Measurements from ENCODE around the gene CD207. TPM values are rescaled to one million over a fixed set of nuclear protein-coding genes. Genes with fewer than 3 reads are reported as not detected.

Gene CD207
- under 0.01 and 0.30 TPM in 2 replicates for total RNA-seq

DNA sequence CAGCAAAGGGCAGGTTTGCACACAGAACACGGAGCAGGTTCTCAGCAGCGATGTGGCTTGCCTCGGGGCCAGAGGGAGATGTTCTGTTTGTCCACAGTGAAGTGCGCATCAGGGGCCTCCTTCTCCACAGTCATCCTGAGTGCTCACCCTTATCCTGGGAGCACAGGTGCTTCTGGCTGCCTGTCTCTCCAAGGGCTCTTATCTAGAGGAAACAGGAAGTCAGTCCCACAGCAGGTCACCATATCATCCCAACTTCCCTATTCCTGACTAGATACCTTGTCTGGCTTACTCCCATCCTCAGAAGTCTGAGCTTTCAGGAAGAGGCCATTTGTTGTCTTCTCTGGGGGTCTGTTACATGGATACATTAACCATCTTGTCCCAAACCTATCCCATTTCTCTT lies at the start of gene CD207:
TSS of gene CD207 (minus strand) at position 174 of the 400 bp plus-strand sequence. CDS start at position 134, 40 bp downstream.

DNA sequence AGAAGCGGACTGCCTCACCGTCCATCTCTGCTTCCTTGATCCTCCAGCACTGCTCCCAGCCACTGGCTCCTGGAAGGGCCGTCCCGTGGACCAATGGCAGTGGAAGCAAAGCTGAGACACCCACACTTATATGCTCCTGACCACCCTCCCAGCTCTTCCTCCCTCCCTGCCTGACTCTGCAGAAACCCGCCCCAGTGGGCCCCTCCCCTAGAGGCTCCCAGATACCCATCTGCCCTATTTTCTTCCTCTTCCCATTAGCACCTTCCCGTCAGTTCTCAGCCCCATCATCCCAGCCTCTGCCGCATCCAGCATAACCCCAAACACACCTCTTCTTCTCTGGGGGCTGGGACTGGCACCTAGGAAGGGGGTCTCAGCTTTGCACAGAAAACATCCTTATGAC lies 15.1 kb downstream of the CD207 start, which contains the start of gene CLEC4F:
TSS of gene CLEC4F (minus strand) at position 101 of the 400 bp plus-strand sequence. CDS start at position 25, 76 bp downstream.

GRCh38 chr2:70790136-70790828 lies 45.3 kb downstream of the CD207 start, which contains the start of gene FIGLA:
FIGLA (minus strand) TSS chr2:70790643; CDS start chr2:70790638, 5 bp downstream.

Other genes starting within 250 kb of the CD207 start
- gene ADD2, start 67.6 kb downstream of the CD207 start, total RNA-seq: 1.8 and 2.9 TPM in 2 replicates
- 0.76 TPM in 1 of 2 replicates, not detected in the other for gene FIGLA, start 45.2 kb downstream of the CD207 start, total RNA-seq
- 0.15 TPM in 1 of 2 replicates, not detected in the other for gene CLEC4F, start 15.2 kb downstream of the CD207 start, total RNA-seq
- gene VAX2, start 64.8 kb upstream of the CD207 start, total RNA-seq: 2.9 and 4.7 TPM in 2 replicates
- 0.15 and 0.65 TPM in 2 replicates for gene ATP6V1B1, start 100.1 kb upstream of the CD207 start, total RNA-seq
- 0.15 and 0.32 TPM in 2 replicates for gene ANKRD53, start 142.8 kb upstream of the CD207 start, total RNA-seq
- 19.9 and 20.8 TPM in 2 replicates for gene TEX261, start 159.1 kb upstream of the CD207 start, total RNA-seq
- 46.8 and 71.3 TPM in 2 replicates for gene NAGK, start 232.8 kb upstream of the CD207 start, total RNA-seq